Stomach (tissue), 4 donors: ENCODE data around the gene FASTKD1.

Experiments
- CTCF ChIP-seq, 7 experiments: fragments of 450-650 bp in 4 of 7; fragments of 200-600 bp in 3 of 7; sonication (generic) in 3 of 7; IDR thresholded peaks; one replicate each; pipeline ENCODE4 v1.5.1; 2016 to 2019; ENCODE audit warnings: antibody characterized with exemption in 7 of 7, control low read depth in 2 of 7, mild to moderate bottlenecking in 1 of 7
- EP300 ChIP-seq: sonication (generic); formaldehyde crosslinking; IDR thresholded peaks from one replicate; pipeline ENCODE4 v1.6.1; 2017; ENCODE audit warnings: antibody characterized with exemption
- POLR2A ChIP-seq, 4 donors: fragments of 450-650 bp; IDR thresholded peaks; one replicate each; pipeline ENCODE4 v1.6.1; 2016; ENCODE audit warnings: antibody characterized with exemption in 4 of 4, control low read depth in 2 of 4, mild to moderate bottlenecking in 1 of 4, moderate library complexity in 1 of 4
- POLR2AphosphoS5 ChIP-seq, 3 donors: sonication (generic); formaldehyde crosslinking; IDR thresholded peaks; one replicate each; pipeline ENCODE4 v1.6.1; 2016; ENCODE audit warnings: antibody characterized with exemption in 3 of 3

- no peak for TF ChIP-seq CTCF (IDR thresholded peaks at IDR 0.05)
- no peak for TF ChIP-seq POLR2AphosphoS5 (IDR thresholded peaks at IDR 0.05)
- no peak for TF ChIP-seq POLR2A (IDR thresholded peaks at IDR 0.05)
- no peak for TF ChIP-seq EP300
Observed at GRCh38 chr2:169490834-169491233, 82.8 kb downstream of the FASTKD1 start.
